A172 (cell line): Measurements from ENCODE around the gene OSBP2. TPM values are rescaled to one million over a fixed set of nuclear protein-coding genes. Genes with fewer than 3 reads are reported as not detected.
A peak's percentile ranks its signal among the peaks of the same experiment; 100 is the strongest.
"Not testable (repeated sequence)": the region's sequence is repeated elsewhere in the genome, so short reads cannot be mapped to it uniquely, and the experiment has no call there.

Experiments
- DNase-seq: peaks from one replicate; pipeline ENCODE4 v3.0.0-alpha.2; 2015; ENCODE audit warnings: low spot score
- total RNA-seq: library from RNA; depleted of rRNA; stranded (reverse); fragments of >200 nt; shearing (Covaris generic); gene quantifications from 2 replicates; pipeline ENCODE4 v1.2.3, GENCODE V29; 2014

The OSBP2 gene
- total RNA-seq, 1 experiment from 2014 or later, result 6.5 TPM

DNA sequence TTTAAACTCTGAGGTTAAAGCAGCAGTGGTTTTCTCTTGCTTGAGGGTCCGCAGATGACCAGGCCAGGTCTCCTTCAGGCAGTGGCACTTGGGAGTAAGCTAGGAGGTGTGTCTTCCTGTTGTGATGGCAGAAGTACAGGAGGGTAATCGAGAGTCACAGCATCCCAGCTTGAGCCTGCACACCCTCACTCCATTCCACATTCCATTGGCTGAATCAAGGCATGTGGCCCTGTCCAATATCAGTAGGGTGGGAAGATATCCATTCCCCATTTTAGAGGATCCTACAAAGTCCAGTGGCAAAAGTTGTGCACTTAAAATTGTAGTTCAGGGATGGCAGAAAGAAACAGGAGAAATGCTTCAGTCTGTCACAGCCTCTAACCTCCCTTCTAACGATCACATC lies 23.3 kb downstream of the OSBP2 start:
- DNase-seq, result no peak

DNA sequence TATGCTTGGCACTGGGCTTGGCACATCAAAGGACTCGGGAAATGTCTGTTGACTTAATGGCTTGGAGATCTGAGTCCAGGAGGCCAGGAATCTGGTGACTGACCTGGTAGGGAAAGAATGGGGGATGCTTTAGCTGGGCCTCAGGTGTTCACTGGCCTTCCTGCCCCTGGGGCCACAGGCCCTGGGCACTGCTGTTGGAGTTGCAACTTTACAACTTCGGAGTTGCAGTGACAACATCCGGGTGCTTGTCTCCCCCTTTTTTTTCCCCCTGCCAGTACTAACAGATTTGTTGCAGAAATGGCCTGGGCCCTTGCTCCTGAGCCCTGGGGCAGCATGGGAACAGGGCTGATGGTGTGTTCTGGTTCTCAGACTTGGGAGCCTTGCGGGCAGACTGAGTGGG lies 23.8 kb downstream of the OSBP2 start:
- DNase-seq, result no peak

DNA sequence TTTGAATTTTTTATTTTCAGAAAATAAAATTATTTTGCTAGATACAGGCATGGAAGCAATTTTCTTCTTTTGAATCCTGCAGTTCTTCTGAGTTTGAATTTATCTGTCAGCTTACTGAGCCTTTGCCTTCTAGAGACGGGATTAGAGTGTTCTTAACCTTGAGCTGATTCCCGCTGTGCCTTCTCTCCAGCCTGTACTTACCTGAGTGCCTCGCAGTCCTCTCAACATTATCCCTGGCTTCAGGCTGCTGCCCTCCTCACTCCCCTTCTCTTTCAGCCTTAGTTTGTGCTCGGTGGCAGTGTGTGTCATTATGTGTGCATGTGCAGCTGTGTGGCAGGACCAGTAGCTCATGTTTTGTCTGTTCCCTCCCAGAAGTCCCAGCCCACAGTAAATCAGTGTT lies 24.3 kb downstream of the OSBP2 start:
- DNase-seq, result no peak

DNA sequence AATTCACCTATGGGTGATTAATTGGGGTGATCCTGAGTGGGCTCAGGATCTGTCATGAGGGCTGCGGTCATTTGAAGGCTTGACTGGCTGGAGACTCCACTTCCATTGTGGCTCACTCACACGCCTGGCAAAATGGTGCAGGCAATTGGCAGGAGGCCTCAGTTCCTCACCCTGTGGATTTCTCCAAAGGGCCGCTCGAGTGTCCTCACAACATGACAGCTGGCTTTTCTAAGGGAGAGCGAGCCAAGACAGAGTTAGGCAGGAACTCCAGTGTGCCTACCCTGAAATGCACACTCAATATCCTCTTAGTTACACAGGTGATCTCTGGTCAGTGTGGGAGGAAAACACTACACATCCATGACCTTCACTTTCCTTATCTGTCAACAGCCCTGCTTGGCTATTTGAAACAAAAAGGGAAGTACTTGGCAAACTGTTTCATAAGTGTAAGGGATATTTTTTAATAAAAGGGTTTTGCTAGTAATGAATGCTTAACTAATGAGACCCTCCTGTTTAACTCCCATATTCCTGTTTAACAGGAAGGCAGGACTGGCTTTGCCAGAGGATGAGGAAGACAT lies 25.7 kb downstream of the OSBP2 start:
- DNase-seq, result no peak

DNA sequence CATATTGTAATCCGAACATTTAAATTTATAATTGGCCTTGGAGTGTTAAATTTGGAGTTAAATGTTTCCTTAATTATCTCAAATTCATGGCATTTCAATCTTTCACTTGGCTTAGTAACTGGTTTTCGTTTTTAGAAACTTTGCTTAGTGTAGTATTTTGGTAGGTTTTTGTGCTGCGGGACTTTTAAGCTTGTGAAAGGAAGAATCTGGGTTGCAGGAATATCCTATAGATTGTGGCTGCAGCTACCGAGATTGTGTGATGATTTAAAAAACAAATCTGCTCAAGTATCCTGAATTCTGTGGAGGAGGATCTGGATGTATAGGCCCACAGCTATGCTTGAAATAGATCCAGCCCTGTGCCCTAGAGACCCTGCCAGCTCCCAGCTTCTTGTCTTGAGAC lies 27.1 kb downstream of the OSBP2 start:
- DNase-seq, result no peak

DNA sequence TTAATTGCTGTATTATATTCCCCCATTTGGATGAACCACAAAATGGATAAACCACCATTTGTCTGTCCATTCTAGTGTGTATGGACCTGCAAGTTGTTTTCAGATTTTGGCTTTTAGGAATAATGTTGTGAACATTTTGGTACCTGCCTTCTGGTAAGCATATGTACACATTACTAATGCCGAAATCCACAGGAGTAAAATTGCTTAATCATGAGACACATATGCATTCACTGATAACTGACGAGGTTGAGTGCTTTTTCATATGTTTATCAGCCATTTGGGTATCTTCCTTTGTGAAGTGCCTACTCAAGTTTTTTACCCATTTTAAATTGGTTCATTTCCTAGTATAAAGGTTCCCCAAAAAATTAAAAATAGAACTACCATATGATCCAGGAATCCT lies 34.2 kb downstream of the OSBP2 start:
- no peak for DNase-seq

DNA sequence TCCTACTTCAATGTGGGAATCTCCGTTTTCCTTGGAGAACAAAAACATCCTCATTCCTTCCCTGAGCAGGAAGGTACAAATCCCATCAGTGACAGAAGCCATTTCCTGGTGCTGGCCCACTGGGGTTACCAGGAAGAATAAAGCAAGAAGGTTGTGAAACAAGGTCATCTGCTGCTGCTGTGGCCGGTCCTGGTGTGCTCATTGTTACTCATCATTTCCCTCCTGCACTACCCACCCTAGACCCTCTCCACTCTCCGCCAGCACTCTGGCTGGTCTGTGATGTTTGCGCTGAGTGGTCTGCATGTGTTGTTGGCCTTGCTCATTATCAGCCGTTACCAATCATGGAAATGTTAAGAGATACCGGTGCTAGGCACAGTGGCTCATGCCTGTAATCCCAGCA lies 37.0 kb downstream of the OSBP2 start:
- DNase-seq, result no peak

DNA sequence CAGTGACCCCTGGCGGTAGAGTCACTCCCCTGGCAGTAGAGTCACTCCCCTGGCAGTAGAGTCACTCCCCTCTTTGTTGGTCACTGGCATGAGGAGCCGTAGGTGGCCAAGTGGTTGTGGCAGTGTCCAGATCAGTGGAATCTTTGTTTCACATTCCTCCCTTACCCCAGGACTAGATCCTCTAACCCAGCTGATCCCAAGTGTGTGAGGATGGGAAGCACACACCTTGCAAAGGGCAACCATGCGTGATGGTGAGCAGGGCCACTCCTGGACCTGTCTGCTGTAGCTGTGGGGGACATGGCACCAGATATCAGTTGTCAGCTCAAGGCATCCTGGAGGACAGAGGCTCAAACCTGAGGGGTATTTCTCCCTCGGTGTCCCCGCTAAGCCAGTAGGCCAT lies 37.8 kb downstream of the OSBP2 start:
- no peak for DNase-seq

DNA sequence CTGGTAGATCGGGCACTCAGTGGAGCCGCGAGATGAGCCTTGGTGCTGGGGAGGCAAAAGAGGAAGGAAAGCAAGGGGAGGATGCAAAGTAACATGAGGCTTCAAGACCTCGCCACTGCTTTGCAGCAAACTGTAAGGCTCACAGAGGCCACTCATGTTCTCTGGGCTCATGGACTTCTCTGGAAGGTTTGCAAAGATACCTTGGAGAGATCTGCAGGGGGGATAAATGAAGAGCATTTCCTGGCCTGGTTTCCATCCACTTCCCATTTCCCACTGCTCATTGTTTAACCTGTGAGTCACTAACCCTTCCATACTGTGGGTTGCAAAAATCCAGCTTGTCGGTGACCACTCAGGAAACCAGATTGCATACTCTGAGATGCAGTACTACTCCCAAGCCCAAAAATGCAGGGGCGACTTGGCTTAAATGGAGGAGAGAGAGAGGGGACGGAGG lies 38.5 kb downstream of the OSBP2 start:
- DNase-seq, result peak; percentile 39

DNA sequence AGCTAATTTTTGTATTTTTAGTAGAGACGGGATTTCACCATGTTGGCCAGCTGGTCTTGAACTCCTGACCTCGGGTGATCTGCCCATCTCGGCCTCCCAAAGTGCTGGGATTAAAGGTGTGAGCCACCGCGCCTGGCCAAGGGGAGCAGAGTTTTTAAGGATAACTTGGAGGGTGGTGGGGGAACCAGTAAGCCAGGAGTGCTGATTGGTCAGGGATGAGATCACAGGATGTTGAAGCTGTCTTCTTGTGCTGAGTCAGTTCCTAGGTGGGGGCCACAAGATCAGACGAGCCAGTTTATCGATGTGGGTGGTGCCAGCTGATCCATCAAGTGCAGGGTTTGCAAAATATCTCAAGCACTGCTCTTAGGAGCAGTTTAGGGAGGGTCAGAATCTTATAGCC lies 45.3 kb downstream of the OSBP2 start:
- DNase-seq, result peak; percentile 25

DNA sequence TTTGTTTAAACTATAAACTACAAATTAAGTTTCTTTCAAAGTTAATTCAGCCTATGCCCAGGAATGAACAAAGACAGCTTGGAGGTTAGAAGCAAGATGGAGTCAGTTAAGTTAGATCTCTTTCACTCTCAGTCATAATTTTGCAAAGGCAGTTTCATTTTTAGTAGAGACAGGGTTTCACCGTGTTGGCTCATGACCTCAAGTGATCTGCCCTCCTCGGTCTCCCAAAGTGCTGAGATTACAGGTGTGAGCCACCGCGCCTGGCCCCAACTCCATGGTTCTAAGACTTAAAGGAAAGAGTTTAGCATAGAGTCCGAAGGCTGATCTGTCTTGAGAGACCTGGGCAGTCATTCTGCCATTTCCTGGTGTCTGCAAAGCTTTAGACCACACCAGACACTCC lies 45.8 kb downstream of the OSBP2 start:
- not testable (repeated sequence) for DNase-seq

DNA sequence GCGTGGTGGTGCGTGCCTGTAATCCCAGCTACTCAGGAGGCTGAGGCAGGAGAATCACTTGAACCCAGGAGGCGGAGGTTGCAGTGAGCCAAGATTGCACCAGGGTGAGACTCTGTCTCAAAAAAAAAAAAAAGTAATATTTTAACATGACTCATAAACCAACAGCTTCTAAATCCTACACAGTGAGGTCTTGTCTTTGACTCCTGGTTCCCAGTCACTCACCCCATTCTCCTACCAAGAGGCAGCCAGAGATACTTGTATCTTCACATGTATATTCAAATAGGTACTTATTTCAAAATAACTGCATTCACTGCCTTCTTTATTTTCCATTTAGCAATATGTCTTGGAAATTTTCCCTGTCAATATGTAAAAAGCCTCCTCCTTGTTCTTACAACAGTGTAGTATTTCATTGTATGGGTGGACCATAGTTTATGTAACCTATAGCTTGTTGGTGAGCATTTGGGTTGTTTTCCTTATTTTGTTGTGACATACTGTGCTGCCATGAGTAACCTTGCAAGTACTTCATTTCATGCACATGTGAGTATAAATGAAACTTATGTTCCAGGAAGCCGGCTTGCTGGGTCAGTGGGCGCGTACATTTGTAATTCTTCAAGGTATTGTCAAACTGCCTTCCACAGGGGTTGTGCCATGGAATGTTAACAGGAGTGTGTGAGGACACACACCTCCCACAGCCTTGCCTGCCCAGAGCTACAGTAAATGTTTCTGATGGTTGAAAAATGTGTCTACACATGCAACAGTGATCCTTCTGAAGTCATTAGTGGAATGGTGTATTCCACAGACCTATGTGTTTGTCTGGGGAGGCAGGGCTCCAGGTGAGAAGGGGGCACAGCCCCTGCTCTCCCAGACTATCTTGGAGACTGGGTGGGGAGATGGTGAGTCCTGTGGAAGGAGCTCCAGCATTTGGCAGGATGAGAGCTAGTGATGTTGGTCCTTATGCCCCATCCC lies 47.9 kb downstream of the OSBP2 start:
- DNase-seq, result no peak

DNA sequence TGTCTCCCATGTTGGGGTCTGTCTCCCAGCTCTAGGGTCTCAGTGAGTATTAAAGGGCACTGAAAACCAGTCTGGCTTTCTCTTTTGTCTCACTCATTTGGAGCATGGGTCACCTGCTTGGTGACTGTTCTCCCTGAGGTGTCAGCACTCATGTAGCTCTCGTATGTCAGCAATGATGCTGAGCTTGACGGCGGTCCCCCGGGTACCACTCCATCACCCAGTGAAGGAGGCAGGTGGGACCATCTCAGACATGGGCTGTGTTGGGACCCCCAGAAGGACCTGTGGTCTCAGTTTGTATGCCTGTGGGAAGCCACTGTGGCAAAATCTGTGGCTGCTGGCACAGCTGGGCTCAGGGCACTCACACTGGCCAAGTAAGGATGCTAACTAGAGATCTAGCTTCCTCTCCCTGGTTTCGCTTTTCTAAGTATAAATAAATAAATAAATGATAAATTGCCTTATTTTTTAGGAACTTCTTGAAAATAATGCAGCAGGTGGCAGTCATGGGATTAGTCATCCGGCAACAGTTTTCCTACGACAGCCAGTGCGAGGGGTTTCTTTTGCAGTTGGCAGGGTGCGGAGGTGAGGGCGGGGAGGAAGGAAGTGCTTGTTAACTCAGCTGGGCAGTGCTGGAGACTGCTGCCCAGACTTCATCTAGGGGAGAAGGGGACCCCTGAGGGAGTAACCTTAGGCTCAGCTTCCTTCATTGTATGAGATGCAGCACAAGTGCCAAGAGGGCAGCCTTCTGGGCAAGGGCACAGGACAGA lies 48.8 kb downstream of the OSBP2 start:
- no peak for DNase-seq

DNA sequence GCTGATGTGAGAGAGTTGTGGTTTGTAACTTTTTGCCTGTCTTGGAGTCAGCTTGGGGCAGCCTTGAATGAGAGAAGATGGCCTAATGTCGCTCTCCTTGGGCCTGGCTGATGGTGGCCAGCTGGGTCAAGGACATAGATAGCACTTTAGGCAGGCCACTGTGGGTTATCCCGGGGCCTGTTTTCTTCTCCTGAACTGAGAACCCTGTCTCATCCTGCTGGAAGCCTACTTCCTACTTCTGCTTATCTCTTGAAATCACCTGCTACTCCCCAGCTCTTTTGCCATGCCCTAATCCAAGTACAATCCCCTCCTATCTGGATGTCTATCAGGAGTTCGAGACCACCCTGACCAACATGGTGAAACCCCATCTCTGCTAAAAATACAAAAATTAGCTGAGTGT lies 49.5 kb downstream of the OSBP2 start:
- DNase-seq, result no peak

DNA sequence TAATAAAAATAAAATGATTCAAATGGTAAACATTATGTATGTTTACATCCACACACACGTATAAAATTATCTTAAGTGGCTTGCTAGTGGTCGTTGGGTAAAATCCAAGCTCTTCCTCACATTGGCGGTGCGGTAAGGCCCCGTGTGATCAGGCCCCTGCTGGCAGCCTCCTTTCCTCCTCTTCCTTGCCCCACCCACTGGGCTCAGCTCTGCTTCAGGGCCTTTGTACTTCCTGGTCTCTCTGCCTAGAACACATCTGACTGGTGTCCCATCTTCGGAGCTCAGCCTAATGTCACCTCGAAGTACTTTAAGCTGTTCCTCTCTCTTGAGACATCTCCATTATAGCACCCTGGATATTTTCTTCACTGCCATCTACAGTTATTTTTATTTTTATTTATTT lies 52.8 kb downstream of the OSBP2 start:
- DNase-seq, result no peak

DNA sequence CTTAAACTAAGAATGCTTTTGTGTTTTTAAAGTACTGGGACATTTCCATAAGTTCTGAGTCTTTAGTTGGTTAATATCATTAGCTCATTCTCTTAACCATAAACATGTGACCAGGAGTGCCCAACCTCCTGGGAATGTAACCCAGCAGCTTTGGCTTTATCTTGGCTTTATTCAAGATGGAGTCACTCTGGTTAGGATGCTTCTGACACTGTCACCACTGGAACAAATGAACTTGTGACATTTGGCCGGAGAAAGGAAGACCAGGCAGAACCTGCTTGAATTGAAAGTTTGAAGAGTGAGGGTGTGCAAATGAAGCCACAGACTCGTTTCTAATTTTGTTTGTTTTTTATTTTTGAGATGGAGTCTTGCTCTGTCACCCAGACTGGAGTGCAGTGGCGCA lies 54.6 kb downstream of the OSBP2 start:
- no peak for DNase-seq

DNA sequence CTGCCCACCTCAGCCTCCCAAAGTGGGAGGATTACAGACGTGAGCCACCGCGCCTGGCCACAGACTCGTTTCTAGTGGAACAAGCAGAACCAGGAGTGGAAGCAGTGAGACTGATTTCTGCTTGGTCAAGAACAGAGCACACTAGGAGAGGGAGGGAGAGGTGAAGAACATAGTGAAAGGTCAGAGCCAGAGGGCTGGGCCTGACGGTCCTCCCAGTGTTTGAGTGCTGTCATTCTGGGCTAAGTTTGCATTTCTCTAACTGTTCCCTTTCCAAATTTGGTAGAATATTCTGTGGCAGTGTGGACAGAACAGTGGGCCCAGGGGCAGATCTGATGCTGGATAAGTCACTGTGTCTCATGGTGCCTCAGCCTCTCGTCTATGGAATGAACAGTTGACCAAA lies 55.2 kb downstream of the OSBP2 start:
- no peak for DNase-seq

DNA sequence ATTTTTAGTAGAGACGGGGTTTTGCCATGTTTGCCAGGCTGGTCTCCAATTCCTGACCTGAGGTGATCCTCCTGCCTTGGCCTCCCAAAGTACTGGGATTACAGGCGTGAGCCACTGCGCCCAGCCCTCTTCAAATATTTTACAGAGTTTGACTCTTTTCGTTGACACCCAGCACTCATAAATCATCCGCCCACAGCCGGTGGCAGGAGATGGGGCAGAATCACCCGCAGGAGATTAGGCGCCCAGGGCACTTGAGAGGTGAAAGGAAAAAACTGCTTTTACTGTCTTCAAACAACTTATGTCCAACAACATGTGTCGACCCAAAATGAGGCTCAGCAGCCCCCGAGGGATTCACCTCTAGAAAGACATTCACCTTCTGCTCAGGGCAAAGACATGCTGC lies 56.9 kb downstream of the OSBP2 start:
- DNase-seq, result no peak

DNA sequence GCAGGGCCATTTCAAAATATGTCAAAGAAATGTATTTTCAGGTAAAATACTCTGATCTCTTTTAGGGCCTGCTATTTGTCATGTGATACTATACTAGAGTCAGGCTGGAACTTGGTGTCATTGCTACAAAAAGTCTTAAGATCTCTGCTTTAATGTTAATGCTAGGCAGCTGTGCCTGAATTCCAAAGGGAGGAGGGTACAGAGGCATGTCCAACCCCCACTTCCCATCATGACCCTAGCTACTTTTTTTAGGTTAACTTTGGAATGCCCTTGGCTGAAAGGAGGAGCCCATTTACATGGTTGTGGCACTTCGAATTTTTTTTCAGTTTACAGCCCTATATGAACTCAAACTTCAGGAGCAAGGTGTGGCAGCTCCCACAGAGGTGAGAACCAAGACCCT lies 58.1 kb downstream of the OSBP2 start:
- no peak for DNase-seq

DNA sequence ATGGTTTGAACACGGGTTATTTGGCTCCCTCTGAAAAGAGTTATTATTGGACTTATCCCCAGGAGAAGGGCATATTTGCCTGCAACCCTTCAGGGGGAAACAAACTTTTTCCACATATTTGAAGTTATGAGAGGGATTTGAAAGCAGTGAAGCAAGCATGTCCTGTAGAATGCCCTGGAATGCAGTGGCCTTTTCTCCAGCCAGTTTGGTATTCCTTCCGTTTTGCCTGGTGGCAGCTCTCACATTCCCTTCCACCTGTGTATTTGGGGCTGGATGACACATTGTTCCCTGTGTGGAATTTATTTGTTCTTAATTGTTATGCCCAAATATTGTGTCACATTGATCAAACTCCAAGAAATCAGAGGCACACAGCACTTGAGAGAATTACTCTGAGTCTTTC lies 59.0 kb downstream of the OSBP2 start:
- no peak for DNase-seq

DNA sequence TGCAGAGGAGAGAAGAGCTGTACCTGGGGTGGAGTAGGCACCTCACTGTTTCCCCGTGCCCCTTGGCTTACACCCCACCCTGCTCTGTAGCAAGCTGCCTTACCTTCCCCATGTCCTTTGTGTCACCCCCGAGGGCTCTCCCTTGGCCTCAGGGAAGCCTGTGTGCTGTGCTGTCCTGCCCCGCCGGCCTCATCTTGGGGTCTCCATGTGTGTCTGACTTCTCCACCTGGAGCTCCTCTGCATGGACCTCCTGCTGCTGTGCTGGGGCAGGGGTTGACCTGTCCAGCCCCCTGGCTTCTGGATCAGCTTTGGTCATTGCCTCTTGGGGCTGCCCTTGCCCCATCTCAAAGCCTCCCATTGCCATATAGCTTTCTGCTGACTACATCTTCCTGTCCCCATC lies 59.8 kb downstream of the OSBP2 start:
- no peak for DNase-seq

DNA sequence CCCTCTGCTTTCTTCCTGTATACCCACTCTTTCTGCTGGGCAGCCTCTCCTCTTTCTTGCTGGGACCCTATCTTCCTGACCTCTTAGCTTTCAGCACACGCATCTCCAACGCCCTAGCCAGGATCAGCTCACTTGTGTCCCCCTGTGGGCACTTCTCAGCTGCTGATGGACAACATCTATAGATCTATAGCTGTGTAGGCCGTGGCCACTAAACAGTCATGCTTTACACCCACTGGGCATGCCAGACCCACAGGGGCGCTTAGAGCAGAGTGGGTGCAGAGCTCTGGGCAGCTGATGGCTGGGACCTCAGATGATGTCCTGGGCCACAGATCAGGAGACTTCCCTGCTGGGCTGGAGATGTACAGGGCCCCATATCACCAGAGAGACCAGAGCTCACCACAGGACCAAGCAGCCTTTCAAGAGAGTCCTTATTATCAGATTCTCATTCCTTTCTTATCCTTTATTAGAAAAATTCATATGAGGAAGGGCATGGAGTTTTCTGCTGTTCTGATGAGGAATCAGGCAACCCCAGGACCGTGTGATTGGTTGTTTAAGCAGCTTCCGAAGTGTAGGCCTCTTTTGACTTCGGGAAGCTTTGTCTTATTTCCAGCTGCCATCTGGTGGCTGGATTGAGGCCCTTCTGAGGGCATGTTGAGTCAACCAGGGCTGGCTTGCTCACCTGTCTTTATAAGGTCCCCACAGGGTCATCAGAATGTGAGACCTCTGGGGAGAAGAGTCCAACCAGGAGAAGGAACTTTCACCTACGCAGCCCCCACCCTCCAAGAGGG lies 60.5 kb downstream of the OSBP2 start:
- peak; percentile 59 for DNase-seq
